SIG-M5 treated with dmso at 0.1 percent for 504 hours (cell line): ENCODE measurements around the gene DYTN.
A peak's percentile ranks its signal among the peaks of the same experiment; 100 is the strongest.
"Not testable (repeated sequence)": the region's sequence is repeated elsewhere in the genome, so short reads cannot be mapped to it uniquely, and the experiment has no call there.

Source experiments
- DNase-seq: peaks from one replicate; lab custom pipeline; 2025; ENCODE audit not compliant: unreplicated experiment; lab: John Stamatoyannopoulos, UW

The DYTN gene

GRCh38 chr2:206718296-206718695 is at the start of gene DYTN:
TSS of gene DYTN (minus strand) at chr2:206718396. CDS start at chr2:206718279, 117 bp downstream.
- DNase-seq = no peak

GRCh38 chr2:206766057-206766930 is 48.1 kb upstream of the DYTN start:
- DNase-seq = no peak

- DNase-seq = peak; percentile 90
Observed at GRCh38 chr2:206765242-206766056, 47.3 kb upstream of the DYTN start, which contains the start of the genes FASTKD2 and MDH1B. TSS of gene FASTKD2 (plus strand) at chr2:206765606. CDS start at chr2:206766694, 1,088 bp downstream. TSS of gene MDH1B (minus strand) at chr2:206765328. CDS start at chr2:206765271, 57 bp downstream.

GRCh38 chr2:206764673-206765241 is 46.6 kb upstream of the DYTN start:
- peak; percentile 56 for DNase-seq

- DNase-seq = no peak
Observed at GRCh38 chr2:206756816-206757215, 38.6 kb upstream of the DYTN start.

- no peak for DNase-seq
Observed at GRCh38 chr2:206740800-206741199, 22.6 kb upstream of the DYTN start.

GRCh38 chr2:206739271-206739670 is 21.1 kb upstream of the DYTN start:
- DNase-seq = no peak

GRCh38 chr2:206736935-206737334 is 18.7 kb upstream of the DYTN start:
- DNase-seq = no peak

GRCh38 chr2:206733341-206733740 is 15.1 kb upstream of the DYTN start:
- DNase-seq = no peak

- peak; percentile 3 for DNase-seq
Observed at GRCh38 chr2:206728277-206729199, 10.3 kb upstream of the DYTN start.

GRCh38 chr2:206727287-206727686 is 9.1 kb upstream of the DYTN start:
- no peak for DNase-seq

- no peak for DNase-seq
Observed at GRCh38 chr2:206723288-206723687, 5.1 kb upstream of the DYTN start.

- DNase-seq = no peak
Observed at GRCh38 chr2:206721256-206721920, 3.2 kb upstream of the DYTN start.

- no peak for DNase-seq
Observed at GRCh38 chr2:206716623-206717022, 1.6 kb downstream of the DYTN start.

- DNase-seq = not testable (repeated sequence)
Observed at GRCh38 chr2:206715183-206715582, 3.0 kb downstream of the DYTN start.

GRCh38 chr2:206713746-206714145 is 4.5 kb downstream of the DYTN start:
- peak; percentile 76 for DNase-seq

- DNase-seq = no peak
Observed at GRCh38 chr2:206708286-206708685, 9.9 kb downstream of the DYTN start.

GRCh38 chr2:206707164-206707701 is 11.0 kb downstream of the DYTN start:
- no peak for DNase-seq

GRCh38 chr2:206701952-206702605 is 16.1 kb downstream of the DYTN start:
- DNase-seq = no peak
